Measurements from ENCODE around the gene SLC2A13.

The SLC2A13 gene

DNA sequence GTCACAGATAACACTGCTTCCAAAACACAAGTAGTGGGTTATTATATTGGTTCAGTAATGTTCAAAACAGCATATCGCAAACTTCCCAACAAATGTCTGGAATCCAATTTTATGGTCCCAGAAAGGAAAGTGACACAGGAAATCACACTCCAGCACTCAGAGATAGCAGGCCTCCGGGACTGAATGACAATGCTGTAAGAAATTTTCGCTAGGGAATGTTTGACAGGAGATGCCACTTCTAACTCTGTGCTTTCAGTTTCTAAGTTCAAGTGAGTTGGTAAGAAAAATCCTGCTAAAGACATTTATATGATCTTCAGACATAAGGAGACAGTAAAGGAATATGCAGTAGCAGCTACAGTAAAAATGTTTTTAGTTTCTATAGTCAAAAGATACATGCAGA, 93.2 kb downstream of the SLC2A13 start:
- Histone ChIP-seq H3K9me3 (ENCODE audit: control insufficient read depth, insufficient read depth, low read length) (no peaks in the 10 kb centered on the region), H3K4me3 (ENCODE audit: low read depth, low read length) (no peak overlapping the region), H3K36me3 (ENCODE audit: control insufficient read depth, insufficient read depth, low read length) (no peaks in the 10 kb centered on the region), H3K27me3 (ENCODE audit: control insufficient read depth, insufficient read depth, low read length) (no peaks in the 10 kb centered on the region), H3K4me1 (ENCODE audit: control insufficient read depth, insufficient read depth, low read length) (peaks cover 12% of the 10 kb centered on the region), H3K9ac (ENCODE audit: low read depth, low read length) (no peak overlapping the region)

DNA sequence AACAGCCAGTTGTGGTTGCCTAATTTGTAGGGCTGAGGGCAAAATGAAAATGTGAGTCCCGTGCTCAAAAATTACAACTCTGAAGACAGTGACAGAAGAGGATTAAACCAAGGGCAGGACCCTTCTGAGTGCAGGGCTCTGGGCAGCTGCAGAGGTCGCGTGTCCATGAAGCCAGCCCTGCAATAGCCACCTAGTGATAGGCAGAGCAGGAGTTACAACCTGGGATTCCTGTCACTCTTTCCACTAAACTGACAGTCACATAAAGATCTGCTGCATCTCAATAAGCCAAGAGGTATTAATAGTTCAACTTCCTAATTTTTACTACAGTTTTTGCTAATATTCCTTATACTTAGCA, 94.1 kb downstream of the SLC2A13 start:
- Histone ChIP-seq H3K4me3 (ENCODE audit: low read depth, low read length) (peak overlapping the region; percentile 20), H3K9ac (ENCODE audit: low read depth, low read length) (no peak overlapping the region), H3K9me3 (ENCODE audit: control insufficient read depth, insufficient read depth, low read length) (no peaks in the 10 kb centered on the region), H3K4me1 (ENCODE audit: control insufficient read depth, insufficient read depth, low read length) (peaks cover 12% of the 10 kb centered on the region), H3K27me3 (ENCODE audit: control insufficient read depth, insufficient read depth, low read length) (no peaks in the 10 kb centered on the region), H3K36me3 (ENCODE audit: control insufficient read depth, insufficient read depth, low read length) (no peaks in the 10 kb centered on the region)

DNA sequence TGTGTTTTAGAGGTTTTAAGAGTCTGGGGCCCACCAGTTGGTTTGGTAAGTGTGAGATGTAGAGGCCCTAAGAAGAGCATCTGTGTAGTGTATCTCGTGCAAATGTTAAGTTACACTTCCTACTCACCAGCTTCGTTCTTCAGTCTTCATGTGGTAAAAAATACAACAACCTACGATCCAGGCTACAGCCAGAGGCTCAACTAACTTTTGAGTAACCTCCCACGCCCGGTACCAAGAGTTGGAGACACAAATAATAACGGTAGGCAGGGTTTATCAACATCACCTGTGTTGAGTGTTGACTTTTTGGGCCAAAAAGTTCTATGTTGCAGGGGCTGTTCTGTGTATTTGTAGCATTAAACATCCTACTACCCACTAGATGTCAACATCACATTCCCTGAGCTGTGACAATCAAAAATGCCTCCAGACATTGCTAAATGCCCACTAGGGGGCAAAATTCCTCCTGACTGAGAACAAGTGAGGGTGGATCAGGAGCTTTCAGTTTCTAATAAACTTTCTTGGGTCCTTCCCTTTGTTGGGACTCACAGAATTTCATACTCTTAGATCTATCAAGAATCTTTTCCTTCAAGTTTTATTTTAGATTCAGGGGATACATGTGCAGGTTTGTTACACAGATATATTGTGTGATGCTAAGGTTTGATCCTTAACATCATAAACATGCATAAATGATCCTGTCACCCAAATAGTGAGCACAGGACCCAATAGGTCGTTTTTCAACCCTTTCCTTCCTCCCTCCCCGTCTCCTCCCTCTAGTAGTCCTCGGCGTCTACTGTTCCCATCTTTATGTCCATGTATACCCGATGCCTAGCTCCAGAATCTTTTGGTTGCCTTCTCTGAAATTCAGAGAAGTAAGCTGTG, 94.7 kb downstream of the SLC2A13 start:
- Histone ChIP-seq H3K4me1 (ENCODE audit: control insufficient read depth, insufficient read depth, low read length) (peaks cover 12% of the 10 kb centered on the region), H3K27me3 (ENCODE audit: control insufficient read depth, insufficient read depth, low read length) (no peaks in the 10 kb centered on the region), H3K9ac (ENCODE audit: low read depth, low read length) (no peak overlapping the region), H3K4me3 (ENCODE audit: low read depth, low read length) (peak overlapping the region; percentile 20), H3K9me3 (ENCODE audit: control insufficient read depth, insufficient read depth, low read length) (no peaks in the 10 kb centered on the region), H3K36me3 (ENCODE audit: control insufficient read depth, insufficient read depth, low read length) (no peaks in the 10 kb centered on the region)

DNA sequence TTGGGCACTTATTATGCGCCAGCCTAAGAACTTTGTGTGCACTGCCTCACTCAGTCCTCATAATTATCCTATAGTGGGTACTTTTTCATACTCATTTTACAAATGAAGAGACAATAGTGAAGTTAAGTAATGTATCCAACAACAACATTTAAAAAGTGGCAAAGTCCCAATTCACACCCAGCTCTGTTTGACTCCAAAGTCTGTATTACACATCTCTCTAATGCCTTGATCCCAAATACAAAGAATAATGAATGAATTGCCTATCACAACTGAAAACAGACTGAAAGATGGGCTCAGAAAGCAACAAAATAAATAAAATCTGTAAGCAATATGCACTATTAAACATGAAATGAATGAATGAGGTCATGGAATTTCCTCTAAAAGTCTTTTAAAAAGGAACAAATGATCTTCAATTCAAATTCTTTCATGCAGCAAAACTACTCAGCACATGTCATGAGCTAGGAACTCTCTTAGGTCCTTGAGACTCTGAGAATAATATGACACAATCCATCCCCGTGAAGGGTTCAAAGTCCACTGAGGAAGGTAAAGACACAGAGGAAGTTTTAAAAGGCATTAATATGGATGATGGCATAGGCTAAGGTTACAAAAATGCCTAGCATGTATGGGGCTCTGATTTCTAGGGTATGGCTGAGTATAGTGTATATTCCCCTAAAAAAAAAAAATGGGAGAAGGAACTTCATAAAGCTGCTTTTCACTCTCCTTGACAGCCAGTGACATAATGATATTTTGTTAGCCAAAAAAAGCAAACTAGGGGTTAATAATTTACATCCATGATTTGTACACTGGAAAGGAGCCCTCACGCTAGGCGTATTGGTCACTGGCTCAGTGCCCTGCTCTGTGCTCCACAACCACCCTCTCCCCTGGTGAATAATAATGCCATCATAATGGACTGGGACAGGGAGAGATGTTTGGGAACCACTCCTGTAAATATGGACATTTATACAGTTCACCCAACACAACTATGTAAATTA, 103.4 kb downstream of the SLC2A13 start:
- H3K27me3 ChIP-seq (ENCODE audit: control insufficient read depth, insufficient read depth, low read length): no peaks in the 10 kb centered on the region
- no peaks in the 10 kb centered on the region for H3K9me3 ChIP-seq (ENCODE audit: control insufficient read depth, insufficient read depth, low read length)
- no peak overlapping the region for H3K9ac ChIP-seq (ENCODE audit: low read depth, low read length)
- H3K36me3 ChIP-seq (ENCODE audit: control insufficient read depth, insufficient read depth, low read length): no peaks in the 10 kb centered on the region
- no peaks in the 10 kb centered on the region for H3K4me1 ChIP-seq (ENCODE audit: control insufficient read depth, insufficient read depth, low read length)
- no peak overlapping the region for H3K4me3 ChIP-seq (ENCODE audit: low read depth, low read length)

DNA sequence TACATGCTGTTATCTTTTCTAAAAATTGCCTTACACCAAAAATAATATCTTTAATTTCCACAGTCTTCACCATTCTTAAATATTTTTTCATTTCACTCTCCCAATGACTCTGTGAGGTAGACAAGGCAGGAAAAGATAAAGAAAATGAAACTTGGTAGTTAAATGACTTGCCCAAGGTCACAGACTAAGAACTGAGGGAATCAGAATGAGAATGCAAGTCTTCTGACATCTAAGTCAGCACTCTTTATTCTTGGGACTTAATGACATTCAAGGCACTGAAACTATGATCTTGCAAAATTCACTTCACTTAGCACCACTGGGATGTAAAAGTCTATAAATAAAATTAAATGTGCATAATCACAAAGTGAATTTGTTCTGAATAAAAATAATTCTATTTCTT, 104.5 kb downstream of the SLC2A13 start:
- Histone ChIP-seq H3K4me3 (ENCODE audit: low read depth, low read length) (no peak overlapping the region), H3K36me3 (ENCODE audit: control insufficient read depth, insufficient read depth, low read length) (no peaks in the 10 kb centered on the region), H3K27me3 (ENCODE audit: control insufficient read depth, insufficient read depth, low read length) (no peaks in the 10 kb centered on the region), H3K4me1 (ENCODE audit: control insufficient read depth, insufficient read depth, low read length) (no peaks in the 10 kb centered on the region), H3K9ac (ENCODE audit: low read depth, low read length) (no peak overlapping the region), H3K9me3 (ENCODE audit: control insufficient read depth, insufficient read depth, low read length) (no peaks in the 10 kb centered on the region)

DNA sequence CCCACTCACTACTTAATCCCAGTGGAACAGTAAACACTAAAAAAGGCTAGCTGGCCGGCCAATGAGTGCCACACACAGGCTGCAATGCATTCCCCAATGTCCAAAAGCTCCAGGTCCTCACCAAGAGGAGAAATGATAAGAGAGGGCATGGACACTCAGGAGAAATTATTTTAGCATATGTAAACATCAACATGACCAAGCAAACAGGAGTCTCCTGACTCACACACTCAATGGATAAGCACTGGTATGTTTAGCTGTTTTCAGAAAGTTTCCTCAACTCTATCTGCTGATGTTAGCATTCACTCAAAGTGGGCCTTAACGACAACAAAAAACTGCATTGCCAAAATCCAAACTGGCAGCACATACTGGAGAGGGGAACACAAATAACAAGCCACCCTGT, 105.0 kb downstream of the SLC2A13 start:
- Histone ChIP-seq H3K9ac (ENCODE audit: low read depth, low read length) (no peak overlapping the region), H3K36me3 (ENCODE audit: control insufficient read depth, insufficient read depth, low read length) (no peaks in the 10 kb centered on the region), H3K4me1 (ENCODE audit: control insufficient read depth, insufficient read depth, low read length) (no peaks in the 10 kb centered on the region), H3K4me3 (ENCODE audit: low read depth, low read length) (no peak overlapping the region), H3K27me3 (ENCODE audit: control insufficient read depth, insufficient read depth, low read length) (no peaks in the 10 kb centered on the region), H3K9me3 (ENCODE audit: control insufficient read depth, insufficient read depth, low read length) (no peaks in the 10 kb centered on the region)

DNA sequence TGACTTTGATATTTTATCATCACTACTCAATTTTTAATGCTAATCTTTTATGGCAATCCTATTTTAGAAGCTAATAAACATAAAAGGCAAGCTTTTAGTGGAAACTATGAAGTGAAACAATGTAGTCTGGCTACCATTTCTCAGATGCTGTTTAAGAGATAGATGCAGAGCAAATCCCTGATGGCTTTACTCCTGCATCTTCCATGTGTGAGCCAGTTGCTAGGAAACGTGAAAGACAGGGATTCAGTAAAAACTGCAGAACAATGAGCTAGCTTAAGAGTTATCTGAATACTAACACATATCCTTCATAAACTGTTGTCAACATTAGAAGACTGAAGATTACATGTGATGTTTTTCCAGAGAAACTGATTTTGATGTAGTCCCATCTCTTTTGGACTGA, 112.6 kb downstream of the SLC2A13 start:
- Histone ChIP-seq H3K27me3 (ENCODE audit: control insufficient read depth, insufficient read depth, low read length) (no peaks in the 10 kb centered on the region), H3K4me1 (ENCODE audit: control insufficient read depth, insufficient read depth, low read length) (peaks cover 2% of the 10 kb centered on the region), H3K9me3 (ENCODE audit: control insufficient read depth, insufficient read depth, low read length) (no peaks in the 10 kb centered on the region), H3K9ac (ENCODE audit: low read depth, low read length) (no peak overlapping the region), H3K36me3 (ENCODE audit: control insufficient read depth, insufficient read depth, low read length) (no peaks in the 10 kb centered on the region), H3K4me3 (ENCODE audit: low read depth, low read length) (no peak overlapping the region)

DNA sequence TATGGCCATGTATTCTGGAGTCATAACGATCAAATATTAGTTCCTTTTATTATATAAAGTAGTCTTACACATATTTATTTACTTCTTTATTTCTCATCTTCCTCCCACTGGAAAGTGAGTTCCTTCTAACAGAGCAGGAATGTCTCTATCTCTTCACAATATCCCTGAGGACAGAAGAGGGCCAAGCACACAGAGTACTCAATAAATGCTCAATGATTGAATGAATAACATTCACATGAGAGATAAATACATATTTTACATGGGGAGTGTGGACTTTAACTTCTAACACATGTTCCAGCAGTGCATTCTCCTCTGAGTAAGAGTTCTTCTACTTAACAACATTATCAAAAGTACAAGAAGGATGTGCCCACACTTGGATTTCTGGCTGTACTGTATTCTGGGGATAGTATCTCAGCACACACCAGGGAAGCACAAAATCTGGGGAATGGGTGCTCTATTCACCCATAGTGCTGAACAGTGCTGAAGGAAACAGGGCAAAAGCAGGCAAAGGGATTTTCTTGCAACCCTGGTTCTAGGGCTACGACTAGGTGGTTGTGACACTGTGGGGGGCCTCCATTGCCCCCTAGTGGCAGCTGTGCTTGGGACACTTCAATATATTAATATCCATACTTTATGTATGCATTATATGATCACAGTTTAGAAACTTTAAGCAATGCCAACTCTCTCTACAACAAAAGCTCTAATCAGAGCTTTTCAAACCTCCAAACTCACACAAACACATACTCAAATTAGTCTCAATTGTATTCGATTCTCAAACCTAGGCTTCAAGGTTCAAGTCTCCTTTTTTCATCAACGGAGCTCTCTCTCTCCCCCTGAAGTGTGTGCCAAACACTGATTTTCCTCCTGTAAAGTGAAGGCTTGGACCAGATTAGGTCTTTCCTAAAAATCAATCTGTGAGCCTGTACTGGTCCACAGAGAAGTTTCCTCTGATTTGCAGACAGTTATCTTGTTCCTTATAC, 115.5 kb downstream of the SLC2A13 start:
- Histone ChIP-seq H3K9me3 (ENCODE audit: control insufficient read depth, insufficient read depth, low read length) (no peaks in the 10 kb centered on the region), H3K4me3 (ENCODE audit: low read depth, low read length) (no peak overlapping the region), H3K36me3 (ENCODE audit: control insufficient read depth, insufficient read depth, low read length) (no peaks in the 10 kb centered on the region), H3K4me1 (ENCODE audit: control insufficient read depth, insufficient read depth, low read length) (peaks cover 2% of the 10 kb centered on the region), H3K9ac (ENCODE audit: low read depth, low read length) (no peak overlapping the region), H3K27me3 (ENCODE audit: control insufficient read depth, insufficient read depth, low read length) (no peaks in the 10 kb centered on the region)

DNA sequence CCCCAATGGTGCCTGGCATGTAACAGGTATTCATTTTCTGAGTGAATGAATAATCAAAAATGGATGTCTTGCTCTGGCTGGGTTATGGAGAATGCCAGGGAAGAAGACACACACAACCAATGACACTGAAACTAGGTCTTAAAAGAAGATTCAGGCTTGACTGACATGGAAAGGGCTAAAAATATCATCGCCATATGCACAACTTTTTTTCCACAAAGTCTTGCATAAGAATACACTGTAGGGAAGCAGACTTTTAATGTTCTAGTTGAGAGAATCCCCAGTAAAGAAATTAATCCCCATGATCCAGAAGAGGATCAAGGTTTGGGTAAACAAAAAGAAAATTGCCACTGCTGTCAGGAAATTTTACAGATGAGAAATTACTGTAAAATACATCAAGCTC, 116.4 kb downstream of the SLC2A13 start:
- Histone ChIP-seq H3K4me3 (ENCODE audit: low read depth, low read length) (no peak overlapping the region), H3K9me3 (ENCODE audit: control insufficient read depth, insufficient read depth, low read length) (no peaks in the 10 kb centered on the region), H3K36me3 (ENCODE audit: control insufficient read depth, insufficient read depth, low read length) (no peaks in the 10 kb centered on the region), H3K9ac (ENCODE audit: low read depth, low read length) (no peak overlapping the region), H3K27me3 (ENCODE audit: control insufficient read depth, insufficient read depth, low read length) (no peaks in the 10 kb centered on the region), H3K4me1 (ENCODE audit: control insufficient read depth, insufficient read depth, low read length) (peaks cover 2% of the 10 kb centered on the region)

DNA sequence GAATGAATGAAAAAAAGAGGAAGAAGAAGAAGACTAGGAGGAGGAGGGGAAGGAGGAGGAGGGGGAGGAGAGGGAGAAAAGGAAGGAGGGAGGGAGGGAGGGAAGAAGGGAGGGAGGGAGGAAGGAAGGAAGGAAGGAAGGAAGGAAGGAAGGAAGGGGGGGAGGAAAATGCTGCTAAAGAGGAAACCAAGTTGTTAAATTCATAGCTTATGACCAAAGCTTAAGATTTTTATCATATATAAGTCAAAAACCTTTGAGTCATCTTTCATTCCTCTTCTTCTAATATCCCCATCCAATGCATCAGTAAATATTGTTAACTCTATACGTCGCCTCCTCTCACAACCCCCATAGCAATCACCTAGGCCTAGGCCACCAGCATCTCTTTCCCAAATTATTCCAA, 117.3 kb downstream of the SLC2A13 start:
- Histone ChIP-seq H3K9ac (ENCODE audit: low read depth, low read length) (no peak overlapping the region), H3K36me3 (ENCODE audit: control insufficient read depth, insufficient read depth, low read length) (no peaks in the 10 kb centered on the region), H3K9me3 (ENCODE audit: control insufficient read depth, insufficient read depth, low read length) (no peaks in the 10 kb centered on the region), H3K4me1 (ENCODE audit: control insufficient read depth, insufficient read depth, low read length) (peaks cover 2% of the 10 kb centered on the region), H3K27me3 (ENCODE audit: control insufficient read depth, insufficient read depth, low read length) (no peaks in the 10 kb centered on the region), H3K4me3 (ENCODE audit: low read depth, low read length) (no peak overlapping the region)

DNA sequence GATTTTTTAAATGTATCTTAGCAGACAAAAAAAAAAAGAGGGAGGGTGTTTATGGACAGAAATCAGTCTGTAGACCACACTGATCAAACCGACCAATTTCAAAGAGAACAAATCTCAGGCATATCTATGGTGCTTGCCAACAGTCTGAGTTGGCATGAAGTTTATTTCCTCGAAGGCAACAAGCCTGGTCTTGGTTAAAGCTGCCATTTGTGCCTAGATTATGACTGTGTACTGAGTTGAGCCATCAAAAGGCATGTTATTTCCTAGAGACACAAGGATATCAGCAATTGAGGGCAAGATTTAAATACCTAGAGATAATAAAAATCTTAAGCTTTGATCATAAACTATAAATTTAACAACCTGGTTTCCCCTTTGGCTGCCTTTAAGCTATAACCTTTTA, 119.2 kb downstream of the SLC2A13 start:
- no peaks in the 10 kb centered on the region for H3K4me1 ChIP-seq (ENCODE audit: control insufficient read depth, insufficient read depth, low read length)
- H3K9me3 ChIP-seq (ENCODE audit: control insufficient read depth, insufficient read depth, low read length): no peaks in the 10 kb centered on the region
- H3K9ac ChIP-seq (ENCODE audit: low read depth, low read length): no peak overlapping the region
- no peak overlapping the region for H3K4me3 ChIP-seq (ENCODE audit: low read depth, low read length)
- H3K36me3 ChIP-seq (ENCODE audit: control insufficient read depth, insufficient read depth, low read length): no peaks in the 10 kb centered on the region
- no peaks in the 10 kb centered on the region for H3K27me3 ChIP-seq (ENCODE audit: control insufficient read depth, insufficient read depth, low read length)
